Osteoblast (primary cell): Measurements from ENCODE around the gene MTHFD1L. TPM values are rescaled to one million over a fixed set of nuclear protein-coding genes. Genes with fewer than 3 reads are reported as not detected.
"Not testable (repeated sequence)": the region's sequence is repeated elsewhere in the genome, so short reads cannot be mapped to it uniquely, and the experiment has no call there.

ENCODE experiments used
- DNase-seq: peaks from one replicate; pipeline ENCODE4 v3.0.0; 2011; ENCODE audit warnings: low spot score, mixed read lengths; ENCODE audit not compliant: insufficient read length; ENCODE audit errors: missing footprints
- H2AFZ ChIP-seq: 2 replicates; pipeline ENCODE4 v1.6.0; 2011; ENCODE audit warnings: mild to moderate bottlenecking, low read length
- H3K27ac ChIP-seq: 2 replicates; pipeline ENCODE4 v1.5.1; 2011; ENCODE audit warnings: mild to moderate bottlenecking, low read depth, low read length, moderate library complexity
- H3K27me3 ChIP-seq: 2 replicates; pipeline ENCODE4 v1.6.0; 2012; ENCODE audit warnings: mild to moderate bottlenecking, control low read depth, inconsistent platforms, low read length, moderate library complexity; ENCODE audit not compliant: insufficient read depth
- H3K36me3 ChIP-seq: 2 replicates; pipeline ENCODE4 v1.5.1; 2011; ENCODE audit warnings: mild to moderate bottlenecking, low read length, control low read depth, moderate library complexity; ENCODE audit not compliant: insufficient read depth
- H3K4me1 ChIP-seq: 2 replicates; pipeline ENCODE4 v1.5.1; 2011; ENCODE audit warnings: mild to moderate bottlenecking, low read length, control low read depth, moderate library complexity; ENCODE audit not compliant: insufficient read depth
- H3K4me2 ChIP-seq: 2 replicates; pipeline ENCODE4 v1.6.0; 2011; ENCODE audit warnings: mild to moderate bottlenecking, low read length; ENCODE audit not compliant: insufficient read depth
- H3K4me3 ChIP-seq: fragments of 200-600 bp; sonication (generic); 3 replicates; pipeline ENCODE4 v1.5.1; 2012; ENCODE audit warnings: mild to moderate bottlenecking, low read length, inconsistent platforms; ENCODE audit not compliant: insufficient read depth
- H3K79me2 ChIP-seq: 2 replicates; pipeline ENCODE4 v1.6.0; 2012; ENCODE audit warnings: mild to moderate bottlenecking, low read length, control low read depth, inconsistent platforms; ENCODE audit not compliant: insufficient read depth
- H3K9me3 ChIP-seq: 2 replicates; pipeline ENCODE4 v1.5.1; 2011; ENCODE audit warnings: low read depth, low read length, control low read depth
- H4K20me1 ChIP-seq: 2 replicates; pipeline ENCODE4 v1.6.0; 2012; ENCODE audit warnings: mild to moderate bottlenecking, low read length, control low read depth; ENCODE audit not compliant: insufficient read depth
- total RNA-seq: library from RNA; depleted of rRNA; stranded (reverse); fragments of >200 nt; gene quantifications from 2 replicates; pipeline ENCODE4 v1.2.3, GENCODE V29; 2012
- TF ChIP-seq, protein P1 (sequence below): IDR thresholded peaks from 2 replicates; pipeline ENCODE4 v1.5.1; 2011; ENCODE audit warnings: mild to moderate bottlenecking, low read depth, low read length, moderate library complexity; ENCODE audit errors: extremely low read depth

The MTHFD1L gene
- total RNA-seq, 1 donor, result 56.8 TPM

GRCh38 chr6:151084275-151084674, 218.8 kb downstream of the MTHFD1L start:
- peak overlapping the region; percentile 28 for H3K27ac ChIP-seq
- no peak overlapping the region for H2AFZ ChIP-seq
- H3K36me3 ChIP-seq, result no peaks in the 10 kb centered on the region
- H3K4me2 ChIP-seq, result no peak overlapping the region
- H3K79me2 ChIP-seq, result no peaks in the 10 kb centered on the region
- H3K4me1 ChIP-seq, result peaks cover 11% of the 10 kb centered on the region
- TF ChIP-seq, protein P1, sequence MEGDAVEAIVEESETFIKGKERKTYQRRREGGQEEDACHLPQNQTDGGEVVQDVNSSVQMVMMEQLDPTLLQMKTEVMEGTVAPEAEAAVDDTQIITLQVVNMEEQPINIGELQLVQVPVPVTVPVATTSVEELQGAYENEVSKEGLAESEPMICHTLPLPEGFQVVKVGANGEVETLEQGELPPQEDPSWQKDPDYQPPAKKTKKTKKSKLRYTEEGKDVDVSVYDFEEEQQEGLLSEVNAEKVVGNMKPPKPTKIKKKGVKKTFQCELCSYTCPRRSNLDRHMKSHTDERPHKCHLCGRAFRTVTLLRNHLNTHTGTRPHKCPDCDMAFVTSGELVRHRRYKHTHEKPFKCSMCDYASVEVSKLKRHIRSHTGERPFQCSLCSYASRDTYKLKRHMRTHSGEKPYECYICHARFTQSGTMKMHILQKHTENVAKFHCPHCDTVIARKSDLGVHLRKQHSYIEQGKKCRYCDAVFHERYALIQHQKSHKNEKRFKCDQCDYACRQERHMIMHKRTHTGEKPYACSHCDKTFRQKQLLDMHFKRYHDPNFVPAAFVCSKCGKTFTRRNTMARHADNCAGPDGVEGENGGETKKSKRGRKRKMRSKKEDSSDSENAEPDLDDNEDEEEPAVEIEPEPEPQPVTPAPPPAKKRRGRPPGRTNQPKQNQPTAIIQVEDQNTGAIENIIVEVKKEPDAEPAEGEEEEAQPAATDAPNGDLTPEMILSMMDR, result no peak
- H3K9me3 ChIP-seq, result no peaks in the 10 kb centered on the region
- no peaks in the 10 kb centered on the region for H4K20me1 ChIP-seq
- DNase-seq, result no peak
- H3K4me3 ChIP-seq, result no peak overlapping the region
- H3K27me3 ChIP-seq, result no peaks in the 10 kb centered on the region

DNA sequence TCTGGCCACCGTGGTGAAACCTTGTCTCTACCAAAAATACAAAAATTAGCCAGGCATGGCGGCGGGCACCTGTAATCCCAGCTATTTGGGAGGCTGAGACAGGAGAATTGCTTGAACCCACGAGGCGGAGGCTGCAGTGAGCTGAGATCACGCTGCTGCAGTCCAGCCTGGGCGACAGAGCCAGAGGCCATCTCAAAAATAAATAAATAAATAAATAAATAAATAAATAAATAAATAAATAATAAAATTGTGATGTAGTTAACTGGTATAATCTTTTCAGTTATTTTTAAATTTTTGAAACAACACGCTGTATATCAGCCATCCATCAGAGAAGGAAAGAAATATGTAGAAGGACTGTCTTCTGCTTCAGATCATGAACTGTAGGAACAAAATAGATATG, 221.6 kb downstream of the MTHFD1L start:
- peaks cover 11% of the 10 kb centered on the region for H3K4me1 ChIP-seq
- not testable (repeated sequence) for H3K27me3 ChIP-seq, H3K36me3 ChIP-seq, H4K20me1 ChIP-seq, H2AFZ ChIP-seq, H3K9me3 ChIP-seq, H3K4me3 ChIP-seq, H3K4me2 ChIP-seq, H3K79me2 ChIP-seq, DNase-seq
- peak overlapping the region; percentile 15 for H3K27ac ChIP-seq

- peaks cover 16% of the 10 kb centered on the region for H3K36me3 ChIP-seq
- H3K79me2 ChIP-seq, result no peaks in the 10 kb centered on the region
- H3K27ac ChIP-seq, result peak overlapping the region; percentile 15
- no peaks in the 10 kb centered on the region for H3K27me3 ChIP-seq
- DNase-seq, result peak; percentile 49
- peaks cover 11% of the 10 kb centered on the region for H3K4me1 ChIP-seq
- TF ChIP-seq, protein P1, result no peak
- H4K20me1 ChIP-seq, result no peaks in the 10 kb centered on the region
- H3K4me2 ChIP-seq, result no peak overlapping the region
- no peak overlapping the region for H2AFZ ChIP-seq
- H3K9me3 ChIP-seq, result no peaks in the 10 kb centered on the region
- no peak overlapping the region for H3K4me3 ChIP-seq
Measured at GRCh38 chr6:151087861-151088598, 222.5 kb downstream of the MTHFD1L start.

DNA sequence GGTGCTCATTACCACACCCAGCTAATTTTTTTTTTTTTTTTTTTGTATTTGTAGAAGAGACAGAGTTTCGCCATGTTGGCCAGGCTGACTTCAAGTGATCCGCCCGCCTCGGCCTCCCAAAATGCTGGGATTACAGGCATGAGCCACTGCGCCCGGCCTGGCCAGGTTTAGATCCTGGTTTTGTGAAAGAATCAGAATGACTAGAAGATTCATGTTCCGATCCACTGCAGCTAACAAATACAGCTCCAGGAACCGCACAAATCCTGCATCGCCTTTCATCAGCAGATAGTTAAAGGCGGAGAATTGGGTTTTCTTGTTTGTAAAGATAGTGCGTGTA, 223.1 kb downstream of the MTHFD1L start:
- H3K4me3 ChIP-seq, result no peak overlapping the region
- H2AFZ ChIP-seq, result no peak overlapping the region
- H3K79me2 ChIP-seq, result no peaks in the 10 kb centered on the region
- no peaks in the 10 kb centered on the region for H3K9me3 ChIP-seq
- H3K4me2 ChIP-seq, result no peak overlapping the region
- no peaks in the 10 kb centered on the region for H3K27me3 ChIP-seq
- no peaks in the 10 kb centered on the region for H4K20me1 ChIP-seq
- no peak for DNase-seq
- no peak overlapping the region for H3K27ac ChIP-seq
- peaks cover 20% of the 10 kb centered on the region for H3K36me3 ChIP-seq
- TF ChIP-seq, protein P1, result no peak
- peaks cover 11% of the 10 kb centered on the region for H3K4me1 ChIP-seq
